GM18526 (cell line): ENCODE measurements around the gene EZR.

Experiments used
- POLR2A ChIP-seq: IDR thresholded peaks from 3 replicates; pipeline ENCODE4 v1.6.1; 2011; ENCODE audit not compliant: insufficient read length; ENCODE audit errors: extremely low read depth

Gene EZR

DNA sequence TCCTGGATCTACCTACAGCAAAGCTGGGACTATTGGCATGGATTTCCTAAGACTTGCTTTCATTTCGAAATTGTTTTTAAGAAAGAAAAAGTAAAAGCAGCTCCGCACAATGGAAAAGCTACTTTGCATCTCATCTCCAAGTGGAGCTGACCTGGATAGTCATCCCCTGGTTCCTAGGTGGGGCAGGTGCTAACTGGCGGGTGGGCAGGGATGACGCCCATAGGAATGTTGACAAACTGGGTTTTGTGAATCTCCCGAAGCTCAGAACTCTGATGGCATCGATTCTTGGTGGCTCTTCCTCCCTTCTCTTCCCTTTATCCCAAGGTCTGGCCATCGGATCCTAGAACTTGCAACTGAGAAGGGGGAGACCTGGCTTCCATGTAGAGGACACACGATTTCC is 12.4 kb upstream of the EZR start:
- TF ChIP-seq POLR2A = no peak

DNA sequence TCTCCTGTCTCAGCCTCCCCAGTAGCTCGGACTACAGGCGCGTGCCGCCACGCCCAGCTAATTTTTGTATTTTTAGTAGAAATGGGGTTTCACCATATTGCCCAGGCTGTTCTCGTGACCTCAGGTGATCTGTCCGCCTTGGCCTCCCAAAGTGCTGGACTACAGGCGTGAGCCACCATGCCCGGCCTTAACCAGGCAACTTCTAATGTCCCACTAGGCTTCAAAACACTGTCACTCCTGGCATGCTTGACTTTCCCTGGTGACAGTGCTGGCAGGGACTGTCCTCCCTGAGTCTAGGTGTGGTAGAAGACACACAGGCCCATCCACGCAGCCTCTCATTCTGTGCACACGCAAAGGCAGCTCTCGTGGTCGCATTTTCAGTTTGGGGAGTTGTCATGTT is 11.6 kb upstream of the EZR start:
- TF ChIP-seq POLR2A = no peak

DNA sequence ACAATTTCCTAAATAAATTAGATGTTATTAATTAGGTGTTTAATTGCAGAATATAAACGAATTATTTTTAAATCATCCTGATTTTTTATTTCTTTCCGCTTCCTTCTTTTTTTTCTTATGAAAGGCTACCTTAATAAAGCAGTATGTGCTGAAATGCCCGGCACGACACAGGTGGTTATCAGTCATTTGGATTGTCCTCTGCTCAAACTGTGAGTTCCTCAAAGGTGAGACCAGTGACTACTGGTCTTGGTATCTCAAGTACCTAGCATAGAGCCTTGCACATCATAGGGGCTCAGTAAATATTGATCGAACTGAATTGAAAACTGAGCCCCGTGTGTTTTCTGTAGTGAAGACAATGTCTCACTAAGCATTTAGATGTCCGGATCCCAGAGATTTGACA is 9.6 kb upstream of the EZR start:
- no peak for TF ChIP-seq POLR2A

DNA sequence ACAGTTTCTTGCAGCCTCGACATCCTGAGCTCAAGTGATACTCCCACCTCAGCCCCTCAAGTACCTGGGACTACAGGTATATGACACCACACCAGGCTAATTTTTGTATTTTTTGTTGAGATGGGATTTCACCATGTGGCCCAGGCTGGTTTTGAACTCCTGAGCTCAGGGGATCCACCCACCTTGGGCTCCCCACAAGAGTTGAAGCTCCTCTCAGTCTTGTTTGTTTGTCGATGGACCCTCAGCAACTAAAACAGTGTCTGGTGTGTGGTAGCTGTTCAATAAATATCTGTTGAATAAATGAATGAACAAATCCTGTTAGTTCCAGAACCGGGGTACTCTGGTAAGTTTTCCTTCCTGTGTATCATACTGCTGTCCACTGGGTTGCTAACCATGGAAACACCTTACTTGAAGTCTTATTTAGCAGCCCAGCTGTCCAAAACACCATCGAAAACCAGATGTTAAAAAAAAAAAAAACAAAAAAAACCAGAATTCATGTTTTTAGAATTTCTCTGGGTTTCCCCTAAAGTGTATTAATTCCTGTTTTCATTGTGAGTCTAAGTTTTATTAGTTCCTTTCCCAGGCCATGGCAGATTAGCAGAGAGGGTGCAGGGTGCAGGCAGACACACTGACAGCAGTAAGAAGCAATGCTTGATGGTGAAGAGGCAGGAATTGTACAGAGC is 7.8 kb upstream of the EZR start:
- no peak for TF ChIP-seq POLR2A

DNA sequence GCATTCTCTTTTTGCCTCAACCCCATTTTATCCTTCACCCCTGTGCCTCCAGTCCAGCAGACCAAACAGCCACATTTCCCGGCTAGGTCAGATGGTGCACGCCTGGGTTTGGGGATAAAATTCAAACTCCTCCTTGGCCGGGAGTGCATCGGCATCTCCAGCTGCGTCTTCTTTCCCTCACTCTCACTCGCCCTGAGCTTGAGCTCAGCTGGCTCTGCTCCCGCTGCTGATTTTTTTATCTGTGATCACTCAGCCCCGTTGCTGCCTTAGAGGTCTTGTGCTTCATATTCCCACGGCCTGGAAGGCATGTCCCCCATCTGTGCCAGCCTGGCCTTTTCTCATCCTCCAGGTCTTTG is 6.8 kb upstream of the EZR start:
- no peak for TF ChIP-seq POLR2A

DNA sequence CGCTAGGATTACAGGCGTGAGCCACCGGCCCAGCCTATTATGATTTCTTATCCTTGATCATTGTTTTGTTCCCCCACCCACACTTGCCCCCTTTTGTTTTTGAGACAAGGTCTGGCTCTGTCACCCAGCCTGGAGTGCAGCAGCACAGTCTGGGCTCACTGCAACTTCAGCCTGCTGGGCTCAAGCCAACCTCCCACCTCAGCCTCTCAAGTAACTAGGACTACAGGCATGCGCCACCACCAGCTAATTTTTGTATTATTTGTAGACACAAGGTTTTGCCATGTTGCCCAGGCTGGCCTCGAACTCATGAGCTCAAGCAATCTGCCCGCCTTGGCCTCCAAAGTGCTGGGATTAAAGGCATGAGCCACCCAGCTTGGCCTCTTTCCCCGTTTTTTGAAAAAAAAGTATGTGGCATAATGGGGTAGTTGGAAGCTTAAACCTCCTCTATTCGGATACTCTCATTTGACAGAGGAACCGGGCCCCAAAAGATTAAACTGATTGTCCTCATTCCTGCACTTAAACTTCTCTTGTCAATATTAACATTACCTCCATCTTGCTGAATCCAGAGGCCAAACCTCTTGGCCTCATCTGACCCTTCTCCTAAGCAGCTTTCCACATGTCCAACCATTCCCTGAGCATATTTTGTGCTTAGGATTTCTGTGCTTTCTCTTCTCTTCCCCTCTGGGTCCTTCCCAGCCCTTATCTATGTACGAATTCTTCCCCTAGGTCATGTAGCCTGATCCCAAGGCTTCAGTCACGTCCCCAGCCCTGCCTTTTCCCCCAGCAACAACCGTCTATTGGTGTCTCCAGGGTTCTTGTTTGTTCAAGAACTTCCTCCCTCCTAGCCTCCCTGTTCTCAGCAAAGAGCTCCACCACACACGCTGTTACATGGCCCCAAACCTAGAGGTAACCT is 6.1 kb upstream of the EZR start:
- TF ChIP-seq POLR2A = no peak

DNA sequence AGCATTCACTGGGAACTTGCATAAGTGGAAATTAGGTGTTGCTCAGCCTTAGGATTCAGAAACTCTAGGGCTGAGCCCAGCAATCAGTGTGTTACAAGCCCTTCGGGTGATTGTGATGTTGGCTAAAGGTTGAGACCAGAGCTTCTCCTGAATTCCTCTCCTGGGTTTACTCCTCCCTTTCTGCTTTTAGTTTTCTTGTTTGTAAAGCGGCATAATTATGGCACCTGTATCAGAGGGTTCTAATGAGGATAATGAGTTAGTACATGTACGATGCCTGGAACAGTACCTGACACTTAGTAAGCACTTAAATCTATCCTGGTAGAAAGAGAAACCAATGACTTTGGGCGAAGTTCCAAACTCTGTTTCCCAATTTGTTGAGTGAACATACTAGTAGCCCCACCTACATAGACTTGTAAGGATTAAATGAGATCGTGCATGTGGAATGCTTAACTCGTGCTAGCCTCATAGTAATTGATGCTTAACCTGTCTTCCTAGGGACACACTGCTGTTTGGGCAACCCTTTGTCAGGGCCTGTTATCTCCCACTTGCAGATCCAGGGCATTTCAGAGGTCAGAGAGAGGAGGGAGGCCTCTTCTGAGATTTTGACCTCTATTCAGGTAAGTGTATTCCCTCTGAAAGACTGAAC is 932 bp upstream of the EZR start:
- TF ChIP-seq POLR2A = no peak

DNA sequence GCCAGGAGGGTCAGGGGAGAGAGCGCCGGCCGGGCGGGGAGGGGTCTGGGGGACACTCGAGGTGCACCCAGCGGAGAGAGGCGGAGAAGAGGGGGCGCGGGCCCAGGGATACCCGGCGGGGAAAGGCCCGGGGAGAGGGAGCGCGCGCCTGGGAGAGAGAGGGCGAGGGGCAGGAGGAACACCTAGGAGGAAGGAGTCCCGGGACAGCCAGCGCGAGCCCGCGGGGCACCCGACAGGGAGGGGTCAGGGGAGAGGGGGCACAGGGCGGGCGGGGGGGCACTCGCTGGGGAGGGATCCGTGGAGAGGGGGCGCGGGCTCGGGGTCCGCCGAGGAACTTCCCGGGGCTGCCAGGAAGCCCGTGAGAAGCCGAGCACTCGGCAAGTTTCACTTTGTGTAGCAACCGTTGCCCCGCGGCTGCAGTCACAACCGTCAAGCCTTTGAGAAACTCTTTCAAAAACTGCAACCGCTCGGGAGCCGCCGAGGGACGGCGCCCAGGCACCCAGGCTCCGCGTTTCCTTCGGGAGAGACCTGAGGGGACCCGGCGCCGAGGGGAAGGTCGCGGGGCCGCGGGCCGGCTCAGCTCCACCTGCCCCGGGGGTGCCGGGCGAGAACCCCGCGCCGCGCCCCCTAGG is 471 bp downstream of the EZR start:
- TF ChIP-seq POLR2A = no peak

DNA sequence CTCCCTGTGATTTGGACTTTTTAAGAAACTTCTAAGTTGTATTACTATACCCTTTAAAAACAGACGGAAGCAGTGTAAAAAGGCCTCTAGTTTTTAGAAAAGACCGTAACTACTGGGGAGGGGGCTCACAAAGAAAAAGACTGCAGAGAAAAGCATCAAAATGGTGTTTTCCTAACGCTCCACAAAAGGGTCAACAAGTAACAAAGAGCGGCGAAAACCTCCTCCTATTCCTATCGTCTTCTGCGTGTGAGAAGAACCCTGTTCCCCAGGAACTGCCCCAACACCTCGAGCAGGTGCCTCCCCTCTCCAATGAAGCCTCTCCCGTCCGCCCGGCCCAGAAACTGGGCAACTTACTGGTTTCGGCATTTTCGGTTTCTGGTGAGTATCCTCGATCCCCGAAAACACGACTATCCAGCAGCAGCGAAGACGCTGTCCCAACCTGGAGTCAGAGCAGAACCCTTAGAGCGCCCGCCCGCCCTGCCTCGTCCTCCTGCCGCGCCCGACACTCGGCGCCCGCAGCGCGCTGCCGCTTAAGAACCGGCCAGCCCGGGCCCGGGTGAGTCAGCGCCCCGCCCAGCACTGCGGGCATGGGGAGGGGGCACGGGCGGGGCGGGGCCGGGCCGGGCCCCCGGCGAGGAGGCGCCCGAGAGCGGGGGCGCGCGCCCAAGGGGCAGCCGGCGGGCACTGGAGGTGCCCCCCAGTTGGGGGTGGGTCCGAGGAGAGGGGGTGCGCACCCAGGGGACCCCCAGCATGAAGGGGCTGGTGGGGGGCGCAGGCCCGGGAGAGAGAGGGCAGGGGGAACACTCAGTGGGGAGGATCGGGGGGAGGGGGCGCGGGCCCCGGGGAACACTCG is 1.2 kb downstream of the EZR start:
- peak; percentile 96 for TF ChIP-seq POLR2A

DNA sequence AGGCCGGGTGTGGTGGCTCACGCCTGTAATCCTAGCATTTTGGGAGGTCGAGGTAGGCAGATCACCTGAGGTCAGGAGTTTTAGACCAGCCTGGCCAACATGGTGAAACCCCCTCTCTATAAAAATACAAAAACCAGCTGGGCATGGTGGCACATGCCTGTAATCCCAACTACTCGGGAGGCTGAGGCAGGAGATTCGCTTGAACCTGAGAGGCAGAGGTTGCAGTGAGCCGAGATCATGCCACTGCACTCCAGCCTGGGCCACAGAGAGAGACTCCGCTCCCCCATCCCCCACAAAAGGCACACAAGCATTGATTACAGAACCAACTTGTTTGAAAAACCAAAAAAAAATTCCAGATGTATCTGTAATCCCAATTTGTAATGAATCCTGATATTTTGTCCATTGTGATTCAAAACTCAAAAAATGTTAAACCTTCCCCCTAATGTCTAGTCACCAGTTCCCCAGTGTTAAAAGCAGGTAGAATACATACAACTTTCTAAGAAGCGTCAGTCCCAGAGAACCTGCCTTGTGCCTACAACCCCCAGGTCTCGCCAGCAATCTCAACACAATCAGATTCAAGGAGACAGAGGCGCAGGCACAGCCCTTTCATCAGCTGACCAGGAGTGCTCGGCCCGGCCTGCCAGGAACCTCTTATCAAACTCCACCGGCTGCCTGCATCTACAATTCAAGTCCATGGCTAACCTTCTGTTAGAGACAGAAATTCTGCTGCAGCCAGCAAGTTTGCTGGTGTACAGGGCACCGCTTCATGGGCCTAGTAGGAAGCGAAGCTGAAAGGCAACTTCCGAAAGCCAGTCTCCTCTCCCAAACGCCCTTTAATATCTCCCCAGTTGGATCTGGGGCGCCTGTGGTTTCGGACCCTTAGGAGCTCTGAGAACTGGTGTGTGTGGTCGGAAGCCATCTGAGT is 2.1 kb downstream of the EZR start:
- no peak for TF ChIP-seq POLR2A

DNA sequence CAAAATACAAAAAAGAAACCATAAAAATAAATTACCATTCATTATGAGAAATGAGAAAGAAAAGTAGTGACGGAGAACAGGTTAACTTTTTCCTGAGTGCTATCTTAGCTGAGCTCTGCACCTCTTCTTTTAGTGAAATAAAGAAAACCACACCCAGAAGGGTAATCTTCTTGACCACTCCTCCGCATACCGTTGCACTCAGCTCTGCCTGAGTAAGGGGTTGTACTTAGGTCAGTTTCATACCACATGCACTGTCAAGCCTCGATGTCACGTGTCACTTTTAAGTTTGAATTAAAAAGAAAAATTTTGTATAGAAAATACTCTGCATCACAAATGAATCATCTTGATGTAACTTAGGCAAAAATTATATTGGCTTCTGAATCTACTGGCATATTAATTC is 2.8 kb downstream of the EZR start:
- TF ChIP-seq POLR2A = no peak

DNA sequence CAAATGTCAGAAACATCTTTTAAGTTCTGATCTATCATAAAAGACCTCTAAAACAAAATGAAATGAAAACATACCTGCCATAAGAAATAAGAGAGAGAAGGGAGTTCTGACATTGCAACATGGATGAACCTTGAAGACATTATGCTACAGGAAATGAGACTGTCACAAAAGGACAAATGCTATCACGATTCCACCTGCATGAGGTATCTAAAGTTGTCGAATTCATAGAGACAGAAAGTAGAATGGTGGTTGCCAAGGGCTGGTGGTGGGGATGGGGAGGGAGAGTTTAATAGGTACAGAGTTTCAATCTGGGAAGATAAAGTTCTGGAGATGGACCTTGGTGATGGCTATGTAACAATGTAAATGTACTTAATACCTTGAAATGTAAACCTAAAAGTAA is 3.3 kb downstream of the EZR start:
- no peak for TF ChIP-seq POLR2A

DNA sequence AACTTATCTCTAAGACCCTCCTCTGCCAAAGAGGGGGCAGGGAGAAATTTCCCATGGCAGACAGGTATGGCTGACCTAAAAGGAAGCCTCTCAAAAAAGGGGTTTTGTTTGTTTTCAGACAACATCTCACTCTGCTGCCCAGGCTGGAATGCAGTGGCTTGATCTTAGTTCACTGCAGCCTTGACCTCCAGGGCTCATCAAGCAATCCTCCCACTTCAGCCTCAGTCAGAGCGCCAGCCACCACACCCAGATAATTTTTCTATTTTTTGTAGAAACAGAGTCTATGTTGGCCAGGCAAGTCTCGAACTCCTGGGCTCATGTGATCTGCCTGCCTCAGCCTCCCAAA is 3.8 kb downstream of the EZR start:
- TF ChIP-seq POLR2A = no peak

DNA sequence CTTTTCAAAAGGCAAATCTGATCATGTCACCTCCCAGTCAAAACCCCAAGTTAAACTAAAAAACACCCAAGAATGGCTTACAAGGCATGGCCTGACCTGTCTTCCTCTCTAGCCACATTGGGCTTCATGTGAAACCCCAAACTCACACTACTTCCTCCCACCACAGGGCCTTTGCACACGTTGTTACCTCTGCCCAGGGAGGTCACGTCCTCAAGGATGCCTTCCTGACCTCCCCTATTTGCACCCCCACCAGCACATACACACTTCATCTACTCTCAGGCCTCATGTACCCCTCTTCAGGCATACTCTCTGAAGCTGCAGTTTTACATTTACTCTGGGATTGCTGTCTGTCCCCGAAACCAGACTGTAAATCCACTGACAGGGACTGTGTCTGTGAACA is 6.1 kb downstream of the EZR start:
- TF ChIP-seq POLR2A = no peak
